GM23248 (cell line): ENCODE data around the gene ERH.

Experiments used
- EZH2 ChIP-seq: fragments of 200-600 bp; sonication (generic); IDR thresholded peaks from 2 replicates; pipeline ENCODE4 v1.6.1; 2018; ENCODE audit warnings: antibody characterized with exemption, mild to moderate bottlenecking; ENCODE audit not compliant: insufficient read depth, poor library complexity, severe bottlenecking
- EZH2phosphoT487 ChIP-seq: fragments of 200-600 bp; sonication (generic); IDR thresholded peaks from 2 replicates; pipeline ENCODE4 v1.6.1; 2018; ENCODE audit warnings: antibody characterized with exemption, moderate library complexity, mild to moderate bottlenecking, low read depth; ENCODE audit not compliant: insufficient read depth

- TF ChIP-seq EZH2 = no peak
- TF ChIP-seq EZH2phosphoT487 = no peak
Observed at GRCh38 chr14:69372146-69372545, 26.0 kb downstream of the ERH start.
